Body of pancreas (tissue), 4 donors: Measurements from ENCODE around the gene TMEM269.

Source experiments
- POLR2A ChIP-seq, 3 donors: fragments of 450-650 bp; IDR thresholded peaks; one replicate each; pipeline ENCODE4 v1.6.1; 2016; ENCODE audit warnings: antibody characterized with exemption in 3 of 3, mild to moderate bottlenecking in 2 of 3
- TF ChIP-seq, protein P1 (sequence below), 7 experiments: fragments of 450-650 bp in 4 of 7; fragments of 200-600 bp in 3 of 7; sonication (generic) in 3 of 7; IDR thresholded peaks; one replicate each; pipeline ENCODE4 v1.5.1; 2016 to 2019; ENCODE audit warnings: antibody characterized with exemption in 7 of 7

GRCh38 chr1:42741706-42742105 lies 43.1 kb upstream of the TMEM269 start:
- TF ChIP-seq, protein P1, sequence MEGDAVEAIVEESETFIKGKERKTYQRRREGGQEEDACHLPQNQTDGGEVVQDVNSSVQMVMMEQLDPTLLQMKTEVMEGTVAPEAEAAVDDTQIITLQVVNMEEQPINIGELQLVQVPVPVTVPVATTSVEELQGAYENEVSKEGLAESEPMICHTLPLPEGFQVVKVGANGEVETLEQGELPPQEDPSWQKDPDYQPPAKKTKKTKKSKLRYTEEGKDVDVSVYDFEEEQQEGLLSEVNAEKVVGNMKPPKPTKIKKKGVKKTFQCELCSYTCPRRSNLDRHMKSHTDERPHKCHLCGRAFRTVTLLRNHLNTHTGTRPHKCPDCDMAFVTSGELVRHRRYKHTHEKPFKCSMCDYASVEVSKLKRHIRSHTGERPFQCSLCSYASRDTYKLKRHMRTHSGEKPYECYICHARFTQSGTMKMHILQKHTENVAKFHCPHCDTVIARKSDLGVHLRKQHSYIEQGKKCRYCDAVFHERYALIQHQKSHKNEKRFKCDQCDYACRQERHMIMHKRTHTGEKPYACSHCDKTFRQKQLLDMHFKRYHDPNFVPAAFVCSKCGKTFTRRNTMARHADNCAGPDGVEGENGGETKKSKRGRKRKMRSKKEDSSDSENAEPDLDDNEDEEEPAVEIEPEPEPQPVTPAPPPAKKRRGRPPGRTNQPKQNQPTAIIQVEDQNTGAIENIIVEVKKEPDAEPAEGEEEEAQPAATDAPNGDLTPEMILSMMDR (IDR thresholded peaks at IDR 0.05), result no peak
- no peak for TF ChIP-seq POLR2A (IDR thresholded peaks at IDR 0.05)
